ENCODE data around the gene SMARCAD1. TPM values are rescaled to one million over a fixed set of nuclear protein-coding genes. Genes with fewer than 3 reads are reported as not detected.
"Not testable (repeated sequence)": the region's sequence is repeated elsewhere in the genome, so short reads cannot be mapped to it uniquely, and the experiment has no call there.

Gene SMARCAD1
- total RNA-seq, 4 donors from 2014 or later: 14.2 to 27.7 (median 18.4) TPM

DNA sequence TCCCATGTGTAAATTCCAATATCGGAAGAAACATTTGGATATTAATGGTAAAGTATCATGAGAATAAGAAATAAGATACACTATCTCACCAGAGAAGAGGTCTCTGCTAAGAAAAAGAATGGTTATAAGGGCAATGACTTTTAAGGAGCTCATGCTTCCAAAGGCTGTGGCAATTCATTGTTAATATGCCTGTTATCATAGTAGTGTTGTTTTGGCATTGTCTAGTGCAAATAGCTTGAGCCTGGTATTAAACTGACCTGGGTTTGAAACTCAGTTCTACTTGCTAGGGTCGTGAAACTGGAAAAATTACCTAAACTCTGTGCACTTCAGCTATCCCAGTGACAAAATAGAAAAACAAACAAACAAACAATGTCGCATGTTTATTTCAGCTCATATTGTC, 126.2 kb downstream of the SMARCAD1 start:
- Histone ChIP-seq H3K4me1 (no peaks in the 10 kb centered on the region), H3K27ac (no peak overlapping the region), H3K9me3 (no peaks in the 10 kb centered on the region), H3K4me3 (no peak overlapping the region), H3K27me3 (no peaks in the 10 kb centered on the region), H3K36me3 (no peaks in the 10 kb centered on the region)
- in situ Hi-C loops (cut with MboI; ENCODE audit: low pct_ligation_motif_present in 1 of 4, low pct_unique_long_range_greater_than_20kb in 1 of 4, low sequenced_read_pairs in 3 of 4) (no loop called here), intact Hi-C loops (cut with DNase I; ENCODE audit: low total_unique reads) (no loop called here)
- no peak for DNase-seq
- WGBS, 2 donors (ENCODE audit: low coverage in 1 of 2): 86 to 87% methylated on average over 3 of the region's 3 CpGs
- no peak for TF ChIP-seq EP300 (IDR thresholded peaks at IDR 0.05; ENCODE audit: low read depth)
- TF ChIP-seq POLR2A (IDR thresholded peaks at IDR 0.05): no peak
- TF ChIP-seq CTCF (IDR thresholded peaks at IDR 0.05): no peak
- TF ChIP-seq POLR2AphosphoS5 (IDR thresholded peaks at IDR 0.05): no peak

GRCh38 chr4:94334476-94334875, 126.8 kb downstream of the SMARCAD1 start:
- Histone ChIP-seq H3K9me3 (no peaks in the 10 kb centered on the region), H3K4me1 (no peaks in the 10 kb centered on the region), H3K4me3 (no peak overlapping the region), H3K27me3 (no peaks in the 10 kb centered on the region), H3K27ac (no peak overlapping the region), H3K36me3 (no peaks in the 10 kb centered on the region)
- DNase-seq: no peak
- in situ Hi-C loops (cut with MboI; ENCODE audit: low pct_ligation_motif_present in 1 of 4, low pct_unique_long_range_greater_than_20kb in 1 of 4, low sequenced_read_pairs in 3 of 4): no loop called here
- intact Hi-C loops (cut with DNase I; ENCODE audit: low total_unique reads): no loop called here
- TF ChIP-seq POLR2AphosphoS5 (IDR thresholded peaks at IDR 0.05) (no peak), POLR2A (IDR thresholded peaks at IDR 0.05) (no peak), CTCF (IDR thresholded peaks at IDR 0.05) (no peak), EP300 (IDR thresholded peaks at IDR 0.05; ENCODE audit: low read depth) (no peak)
- 74 to 89% methylated on average over 2 of the region's 2 CpGs for WGBS, 2 donors (ENCODE audit: low coverage in 1 of 2)

DNA sequence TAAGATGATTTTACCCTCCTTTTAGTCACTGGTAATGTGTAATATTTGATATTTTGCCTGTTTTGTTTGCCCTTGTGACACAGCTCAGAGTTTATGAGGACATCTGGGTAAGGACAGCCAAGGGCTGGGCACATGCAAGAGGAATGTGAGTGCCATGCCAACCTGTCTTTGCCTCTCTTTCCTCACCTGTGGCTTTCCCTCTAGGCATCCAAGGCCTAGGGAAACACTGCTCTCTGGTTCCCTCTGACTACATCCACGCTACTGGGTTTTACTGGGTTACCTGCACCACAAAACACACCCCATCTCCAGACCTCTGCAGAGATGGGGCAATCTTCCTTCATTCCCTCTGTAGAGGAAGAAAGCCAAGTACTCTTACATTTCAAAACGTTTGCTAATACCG, 127.3 kb downstream of the SMARCAD1 start:
- no peaks in the 10 kb centered on the region for H3K4me1 ChIP-seq
- in situ Hi-C loops (cut with MboI; ENCODE audit: low pct_ligation_motif_present in 1 of 4, low pct_unique_long_range_greater_than_20kb in 1 of 4, low sequenced_read_pairs in 3 of 4): no loop called here
- 69 to 84% methylated on average over 3 of the region's 3 CpGs for WGBS, 2 donors (ENCODE audit: low coverage in 1 of 2)
- DNase-seq: no peak
- no peaks in the 10 kb centered on the region for H3K27me3 ChIP-seq
- H3K27ac ChIP-seq: no peak overlapping the region
- intact Hi-C loops (cut with DNase I; ENCODE audit: low total_unique reads): no loop called here
- TF ChIP-seq POLR2A (IDR thresholded peaks at IDR 0.05) (no peak), CTCF (IDR thresholded peaks at IDR 0.05) (no peak)
- H3K36me3 ChIP-seq: no peaks in the 10 kb centered on the region
- no peaks in the 10 kb centered on the region for H3K9me3 ChIP-seq
- H3K4me3 ChIP-seq: no peak overlapping the region

GRCh38 chr4:94336303-94336702, 128.6 kb downstream of the SMARCAD1 start:
- WGBS, 2 donors (ENCODE audit: low coverage in 1 of 2): 85 to 88% methylated on average over 3 of the region's 3 CpGs
- no peak for TF ChIP-seq CTCF (IDR thresholded peaks at IDR 0.05)

DNA sequence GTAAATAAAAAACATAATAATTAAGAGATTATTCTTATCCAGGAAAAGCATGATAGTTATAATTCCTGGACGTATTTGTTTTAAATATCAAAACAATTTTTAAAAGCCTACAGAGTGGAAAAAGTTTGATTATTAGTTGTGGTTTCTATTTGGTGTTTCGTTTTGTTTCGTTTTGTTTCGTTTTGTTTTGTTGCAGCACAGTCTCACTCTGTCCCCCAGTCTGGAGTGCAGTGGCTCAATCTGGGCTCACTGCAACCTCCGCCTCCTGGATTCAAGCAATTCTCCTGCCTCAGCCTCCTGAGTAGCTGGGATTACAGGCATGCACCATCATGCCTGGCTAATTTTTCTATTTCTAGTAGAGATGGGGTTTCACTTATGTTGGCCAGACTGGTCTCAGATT, 129.1 kb downstream of the SMARCAD1 start:
- H3K27ac ChIP-seq; H3K36me3 ChIP-seq; DNase-seq; H3K9me3 ChIP-seq; H3K4me1 ChIP-seq; H3K27me3 ChIP-seq; intact Hi-C loops (cut with DNase I; ENCODE audit: low total_unique reads); in situ Hi-C loops (cut with MboI; ENCODE audit: low pct_ligation_motif_present in 1 of 4, low pct_unique_long_range_greater_than_20kb in 1 of 4, low sequenced_read_pairs in 3 of 4); H3K4me3 ChIP-seq: not testable (repeated sequence)
- WGBS, 2 donors (ENCODE audit: low coverage in 1 of 2): 82 to 88% methylated on average over 5 of the region's 5 CpGs

More at GRCh38 chr4:94336303-94336702, 128.6 kb downstream of the SMARCAD1 start:
- in situ Hi-C loops (cut with MboI; ENCODE audit: low pct_ligation_motif_present in 1 of 4, low pct_unique_long_range_greater_than_20kb in 1 of 4, low sequenced_read_pairs in 3 of 4) (no loop called here), intact Hi-C loops (cut with DNase I; ENCODE audit: low total_unique reads) (no loop called here)
- Histone ChIP-seq H3K9me3 (no peaks in the 10 kb centered on the region), H3K4me3 (no peak overlapping the region), H3K27me3 (no peaks in the 10 kb centered on the region), H3K27ac (no peak overlapping the region), H3K36me3 (no peaks in the 10 kb centered on the region), H3K4me1 (no peaks in the 10 kb centered on the region)
- no peak for DNase-seq

Data from transverse colon (tissue), 4 donors.